Gastrocnemius medialis (tissue), 4 donors: ENCODE data around the gene NAV3. TPM values are rescaled to one million over a fixed set of nuclear protein-coding genes. Genes with fewer than 3 reads are reported as not detected.

Experiments
- ATAC-seq, 2 donors: fragments of 150-250 bp; one replicate each; pipeline ENCODE4 v1.9.1; 2016
- DNase-seq, 2 donors: peaks; one replicate each; pipeline ENCODE4 v3.0.0-alpha.2; 2019
- H3K27ac ChIP-seq, 4 donors: fragments of 200-600 bp; sonication (generic); 1 replicate in 1 of 4; 2 replicates in 3 of 4; pipeline ENCODE4 v1.5.1; 2016 to 2018; ENCODE audit warnings: mild to moderate bottlenecking in 2 of 4, moderate library complexity in 1 of 4
- H3K27me3 ChIP-seq, 3 donors: fragments of 200-600 bp; sonication (generic) in 2 of 3; 1 replicate in 1 of 3; 2 replicates in 2 of 3; pipeline versions ENCODE4 v1.5.1 to v1.6.0; 2016 to 2019; ENCODE audit warnings: mild to moderate bottlenecking in 1 of 3, moderate library complexity in 1 of 3
- H3K36me3 ChIP-seq, 2 donors: fragments of 200-600 bp; sonication (generic) in 1 of 2; one replicate each; pipeline ENCODE4 v1.5.1; 2017 to 2018
- H3K4me1 ChIP-seq, 2 donors: fragments of 200-600 bp; sonication (generic) in 1 of 2; one replicate each; pipeline ENCODE4 v1.5.1; 2016 to 2017; ENCODE audit warnings: mild to moderate bottlenecking in 2 of 2
- H3K4me3 ChIP-seq, 4 donors: fragments of 200-600 bp; sonication (generic) in 3 of 4; 1 replicate in 1 of 4; 2 replicates in 3 of 4; pipeline ENCODE4 v1.5.1; 2016 to 2019; ENCODE audit warnings: mild to moderate bottlenecking in 2 of 4
- H3K9me3 ChIP-seq, 3 donors: fragments of 200-600 bp; sonication (generic) in 2 of 3; 1 replicate in 1 of 3; 2 replicates in 2 of 3; pipeline ENCODE4 v1.5.1; 2016 to 2019
- CTCF ChIP-seq, 5 experiments: fragments of 450-650 bp in 3 of 5; fragments of 200-600 bp in 2 of 5; sonication (generic) in 2 of 5; IDR thresholded peaks in 4 of 5; conservative IDR thresholded peaks in 1 of 5; 1 replicate in 4 of 5; 2 replicates in 1 of 5; pipeline ENCODE4 v1.5.1; 2016 to 2019; ENCODE audit warnings: antibody characterized with exemption in 5 of 5, mild to moderate bottlenecking in 3 of 5, moderate library complexity in 3 of 5
- POLR2A ChIP-seq, 2 donors: fragments of 450-650 bp; IDR thresholded peaks; one replicate each; pipeline ENCODE4 v1.6.1; 2017; ENCODE audit warnings: antibody characterized with exemption in 2 of 2, mild to moderate bottlenecking in 2 of 2, moderate library complexity in 2 of 2
- in situ Hi-C, 4 donors: fragments of 200-750 bp; cut with MboI; loops; one replicate each; pipeline versions ENCODE4 v1.15.0 to v1.8.0; 2017; ENCODE audit warnings: low sequenced_read_pairs in 4 of 4
- intact Hi-C: fragments of 100-400 bp; cut with DNase I; formaldehyde crosslinking; loops from one replicate; pipeline ENCODE4 v1.15.1; 2023; ENCODE audit warnings: low total_unique reads
- total RNA-seq, 4 donors: library from RNA; depleted of rRNA; stranded (reverse); fragments of >200 nt; gene quantifications; one replicate each; pipeline versions ENCODE4 v1.1.0 to v1.2.3, GENCODE V29; 2016

Gene NAV3
- total RNA-seq, 4 donors from 2014 or later: 0.87 to 2.5 (median 2.0) TPM

DNA sequence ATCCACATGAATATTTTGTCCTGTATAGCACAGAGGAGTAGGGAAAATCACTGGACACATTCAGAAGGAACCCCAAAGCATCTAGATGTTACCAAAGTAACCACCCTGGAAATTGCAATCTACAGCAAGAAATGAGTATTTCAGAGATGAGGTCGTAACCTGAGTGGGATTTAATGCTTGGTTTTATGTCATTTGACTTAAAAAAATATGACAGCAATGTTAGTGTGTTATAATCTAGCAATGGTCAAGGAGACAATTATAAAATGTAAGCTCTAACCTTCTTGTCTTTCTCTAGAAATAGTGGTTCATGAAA, 256.6 kb downstream of the NAV3 start:
- H3K4me1 ChIP-seq: no peaks in the 10 kb centered on the region
- H3K9me3 ChIP-seq: no peaks in the 10 kb centered on the region
- TF ChIP-seq CTCF (IDR thresholded peaks at IDR 0.05 in 4 of 5, conservative IDR thresholded peaks at IDR 0.05 in 1 of 5) (no peak), POLR2A (IDR thresholded peaks at IDR 0.05) (no peak)
- intact Hi-C loops: no loop called here
- ATAC-seq (no peak), DNase-seq (no peak)
- H3K36me3 ChIP-seq: no peaks in the 10 kb centered on the region
- no peak overlapping the region for H3K4me3 ChIP-seq
- no peaks in the 10 kb centered on the region for H3K27me3 ChIP-seq
- in situ Hi-C loops: no loop called here
- H3K27ac ChIP-seq: no peak overlapping the region

DNA sequence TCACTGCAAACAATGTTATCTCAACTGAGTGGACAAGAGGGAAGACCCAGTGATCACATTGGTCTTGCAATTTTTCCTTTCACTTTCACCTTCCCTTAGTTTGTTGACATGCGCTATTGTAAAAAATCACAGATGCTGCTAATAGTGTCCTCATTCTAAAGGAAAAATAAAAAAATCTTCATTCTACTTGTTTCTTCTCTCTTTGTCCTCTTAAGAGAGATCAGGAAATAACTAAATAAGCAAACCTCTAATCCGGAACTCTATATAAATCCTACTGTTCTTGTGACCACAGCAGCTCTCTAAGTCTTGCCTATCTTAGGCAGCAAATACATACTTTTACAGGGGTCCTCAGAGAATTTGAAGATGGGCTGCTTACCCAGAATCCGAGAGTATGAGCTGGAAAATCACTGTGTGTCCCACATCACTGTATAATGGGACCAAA, 257.7 kb downstream of the NAV3 start:
- Histone ChIP-seq H3K4me3 (peak overlapping the region; percentile 1 to 23 (median 16)), H3K27me3 (no peaks in the 10 kb centered on the region), H3K9me3 (no peaks in the 10 kb centered on the region), H3K4me1 (no peaks in the 10 kb centered on the region), H3K27ac (no peak overlapping the region), H3K36me3 (no peaks in the 10 kb centered on the region)
- TF ChIP-seq POLR2A (IDR thresholded peaks at IDR 0.05) (no peak), CTCF (IDR thresholded peaks at IDR 0.05 in 4 of 5, conservative IDR thresholded peaks at IDR 0.05 in 1 of 5) (no peak)
- intact Hi-C loops (no loop called here), in situ Hi-C loops (no loop called here)
- ATAC-seq (no peak), DNase-seq (no peak)

GRCh38 chr12:78090266-78090665, 259.6 kb downstream of the NAV3 start:
- Histone ChIP-seq H3K27ac (no peak overlapping the region), H3K9me3 (no peaks in the 10 kb centered on the region), H3K27me3 (no peaks in the 10 kb centered on the region), H3K4me1 (no peaks in the 10 kb centered on the region), H3K4me3 (no peak overlapping the region), H3K36me3 (no peaks in the 10 kb centered on the region)
- TF ChIP-seq POLR2A (IDR thresholded peaks at IDR 0.05) (no peak), CTCF (IDR thresholded peaks at IDR 0.05 in 4 of 5, conservative IDR thresholded peaks at IDR 0.05 in 1 of 5) (no peak)
- intact Hi-C loops: no loop called here
- DNase-seq (no peak), ATAC-seq (no peak)
- in situ Hi-C loops: no loop called here

DNA sequence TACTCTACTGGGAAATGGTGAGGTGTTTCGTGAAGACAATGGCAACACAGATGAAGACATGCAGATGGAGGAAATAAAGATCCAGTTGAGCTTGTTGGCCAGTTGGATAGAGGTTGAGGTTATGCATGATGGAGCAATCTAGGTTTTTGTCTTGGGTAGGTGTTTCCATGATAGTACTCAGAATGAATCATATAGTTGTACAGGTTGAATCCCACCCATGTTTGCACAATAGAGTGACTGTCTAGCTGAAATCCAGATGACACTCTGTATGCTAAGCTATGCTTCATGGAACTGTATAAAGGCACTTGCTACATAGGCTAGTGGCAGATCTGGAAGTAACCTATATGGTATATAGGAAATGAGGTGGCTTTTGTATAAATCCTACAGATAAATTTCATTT, 264.9 kb downstream of the NAV3 start:
- no peak for TF ChIP-seq POLR2A (IDR thresholded peaks at IDR 0.05)
- TF ChIP-seq CTCF (IDR thresholded peaks at IDR 0.05 in 4 of 5, conservative IDR thresholded peaks at IDR 0.05 in 1 of 5): no peak
- DNase-seq (no peak), ATAC-seq (no peak)
- intact Hi-C loops: no loop called here
- Histone ChIP-seq H3K27me3 (no peaks in the 10 kb centered on the region), H3K27ac (no peak overlapping the region), H3K9me3 (no peaks in the 10 kb centered on the region), H3K4me3 (no peak overlapping the region), H3K36me3 (no peaks in the 10 kb centered on the region), H3K4me1 (no peaks in the 10 kb centered on the region)
- in situ Hi-C loops: no loop called here

DNA sequence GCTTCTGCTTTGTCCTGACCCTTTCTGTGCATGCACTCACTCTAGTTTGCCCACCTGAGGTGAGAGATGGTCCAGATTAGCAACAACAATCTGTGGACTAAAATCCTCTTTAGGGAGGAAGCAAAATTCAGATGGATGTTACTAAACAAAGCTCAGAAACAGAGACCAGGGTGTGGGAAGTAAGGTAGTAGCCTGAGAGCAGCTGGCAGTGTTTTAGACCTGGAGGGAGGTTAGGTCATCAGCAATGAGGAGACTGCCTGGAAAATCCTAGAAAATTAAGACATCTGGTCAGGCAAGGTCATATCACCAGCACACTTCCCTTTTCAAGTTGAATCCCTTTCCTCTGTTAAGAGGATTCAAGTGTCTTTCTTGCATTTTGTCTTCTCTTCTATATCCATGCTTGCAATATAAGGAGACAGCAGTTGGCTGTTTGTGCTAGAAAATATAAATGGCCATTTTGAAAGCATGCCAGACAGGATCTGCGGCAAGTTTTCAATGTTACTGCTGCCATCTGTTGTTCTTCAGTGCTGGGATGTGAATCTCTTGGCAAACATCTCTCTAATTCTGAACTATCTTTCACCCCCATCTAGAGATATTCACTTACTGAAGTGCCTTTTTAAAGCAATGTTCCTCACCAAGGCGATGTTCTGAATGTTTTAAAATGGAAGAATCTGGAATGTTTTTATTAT, 266.4 kb downstream of the NAV3 start:
- in situ Hi-C loops: no loop called here
- DNase-seq (no peak), ATAC-seq (no peak)
- intact Hi-C loops: no loop called here
- H3K36me3 ChIP-seq: no peaks in the 10 kb centered on the region
- H3K4me3 ChIP-seq: no peak overlapping the region
- no peaks in the 10 kb centered on the region for H3K27me3 ChIP-seq
- no peaks in the 10 kb centered on the region for H3K9me3 ChIP-seq
- H3K27ac ChIP-seq: no peak overlapping the region
- H3K4me1 ChIP-seq: no peaks in the 10 kb centered on the region
- TF ChIP-seq CTCF (IDR thresholded peaks at IDR 0.05 in 4 of 5, conservative IDR thresholded peaks at IDR 0.05 in 1 of 5) (no peak), POLR2A (IDR thresholded peaks at IDR 0.05) (no peak)
